ENCODE results near the gene CALM1. TPM values are rescaled to one million over a fixed set of nuclear protein-coding genes. Genes with fewer than 3 reads are reported as not detected.

Gene CALM1
- total and polyA plus RNA-seq, 2 donors (not counting 3 experiments of a cell fraction or from before 2014, with no cell fraction given), result 476 to 731 TPM

GRCh38 chr14:90440592-90440991, 43.8 kb downstream of the CALM1 start:
- TF ChIP-seq, protein P1, sequence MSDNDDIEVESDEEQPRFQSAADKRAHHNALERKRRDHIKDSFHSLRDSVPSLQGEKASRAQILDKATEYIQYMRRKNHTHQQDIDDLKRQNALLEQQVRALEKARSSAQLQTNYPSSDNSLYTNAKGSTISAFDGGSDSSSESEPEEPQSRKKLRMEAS (IDR thresholded peaks at IDR 0.05; ENCODE audit: insufficient read depth, insufficient read length), result no peak
- TF ChIP-seq POLR2A (IDR thresholded peaks at IDR 0.05; ENCODE audit: low read depth, low read length) (no peak), GATA2 (IDR thresholded peaks at IDR 0.05; ENCODE audit: insufficient read depth, insufficient read length, low read depth, low read length) (no peak), CTCF (IDR thresholded peaks at IDR 0.05; ENCODE audit: extremely low read depth in 1 of 2, insufficient read depth in 1 of 2, low read depth in 1 of 2, low read length in 2 of 2) (no peak), EZH2 (IDR thresholded peaks at IDR 0.05; ENCODE audit: borderline replicate concordance, low read depth, low read length, severe bottlenecking) (no peak), JUN (IDR thresholded peaks at IDR 0.05; ENCODE audit: borderline replicate concordance, insufficient read depth, insufficient read length, low read depth) (no peak), MYC (IDR thresholded peaks at IDR 0.05; ENCODE audit: low read depth, low read length) (no peak), POLR2AphosphoS5 (IDR thresholded peaks at IDR 0.05; ENCODE audit: insufficient read depth, low read depth, low read length) (no peak), FOS (IDR thresholded peaks at IDR 0.05; ENCODE audit: borderline replicate concordance, insufficient read depth, low read length) (no peak)
- peaks cover 0 to 1% of the 10 kb centered on the region in 2 experiments for H3K27me3 ChIP-seq (ENCODE audit: control insufficient read depth in 2 of 2, insufficient read depth in 2 of 2, low read length in 2 of 2)
- H4K20me1 ChIP-seq (replicated peaks; ENCODE audit: control insufficient read depth, extremely low read depth, insufficient read depth, low read length), result no peaks in the 10 kb centered on the region
- BruUV-seq (replicated peaks), result no TSS peak
- H2AFZ ChIP-seq (ENCODE audit: low read depth, low read length), result no peak overlapping the region
- FAIRE-seq (no peak), DNase-seq (ENCODE audit: low read depth, low spot score) (no peak)
- intact Hi-C loops (cut with micrococcal nuclease), result no loop called here
- no peaks in the 10 kb centered on the region for H3K9me1 ChIP-seq (replicated peaks; ENCODE audit: control insufficient read depth, extremely low read depth, insufficient read depth, low read length)
- no peaks in the 10 kb centered on the region for H3K79me2 ChIP-seq (ENCODE audit: control insufficient read depth, insufficient read depth, low read length)
- no peak overlapping the region for H3K27ac ChIP-seq (ENCODE audit: insufficient read depth, low read depth, low read length)
- ChIA-PET POLR2A (no interaction called here), CTCF (no interaction called here)
- no peak overlapping the region for H3K9ac ChIP-seq (replicated peaks; ENCODE audit: extremely low read depth, insufficient read depth, low read length)
- dilution Hi-C loops (cut with MboI; ENCODE audit: extremely low pct_ligation_motif_present, low sequenced_read_pairs), result no loop called here
- H3K4me3 ChIP-seq (replicated peaks in 1 of 3; ENCODE audit: insufficient read depth in 1 of 3, low read depth in 1 of 3, low read length in 3 of 3), result no peak overlapping the region
- H3K36me3 ChIP-seq (ENCODE audit: control insufficient read depth in 2 of 2, extremely low read depth in 1 of 2, insufficient read depth in 2 of 2, low read length in 2 of 2), result no peaks in the 10 kb centered on the region
- H3K9me3 ChIP-seq (replicated peaks; ENCODE audit: control insufficient read depth, insufficient read depth, low read length), result no peaks in the 10 kb centered on the region
- no peak overlapping the region for H3K4me2 ChIP-seq (ENCODE audit: insufficient read depth, low read length)
- peaks cover 7% of the 10 kb centered on the region for H3K4me1 ChIP-seq (ENCODE audit: control insufficient read depth, extremely low read depth, insufficient read depth, low read length)
